SK-N-SH (cell line): ENCODE results near the gene DAB1. TPM values are rescaled to one million over a fixed set of nuclear protein-coding genes. Genes with fewer than 3 reads are reported as not detected.

Experiments
- CTCF ChIA-PET: fragments of 300-600, 350-600 bp; formaldehyde crosslinking; extraction: SDS; loops from one replicate; lab custom pipeline; 2021; lab: Yijun Ruan, JAX
- POLR2A ChIA-PET: fragments of 350-600 bp; sonication (Branson Sonifier 250); formaldehyde crosslinking; extraction: SDS; loops from one replicate; lab custom pipeline; 2020; ENCODE audit warnings: antibody characterized with exemption, inconsistent platforms; lab: Yijun Ruan, JAX
- DNase-seq: peaks from one replicate; pipeline ENCODE4 v3.0.0; 2012
- H2AFZ ChIP-seq: fragments of 200-600 bp; sonication (generic); 2 replicates; pipeline ENCODE4 v1.8.1; 2016; ENCODE audit warnings: antibody characterized with exemption, mild to moderate bottlenecking, low read depth
- H3F3A ChIP-seq: fragments of 200-600 bp; sonication (generic); replicated peaks from 2 replicates; pipeline ENCODE3; 2016; ENCODE audit warnings: antibody characterized with exemption, mild to moderate bottlenecking; ENCODE audit not compliant: insufficient read depth
- H3K27ac ChIP-seq, 2 experiments: fragments of 200-500 bp in 1 of 2; fragments of 200-600 bp in 1 of 2; sonication (Bioruptor generic) in 1 of 2; sonication (generic), shearing (Covaris generic) in 1 of 2; 2 replicates each; pipeline versions ENCODE4 v1.5.1 to v1.6.1; 2014 to 2016; ENCODE audit warnings: low read depth in 2 of 2, inconsistent platforms in 1 of 2, low read length in 1 of 2, mild to moderate bottlenecking in 1 of 2, mixed read lengths in 1 of 2
- H3K27me3 ChIP-seq: fragments of 200-600 bp; sonication (generic), shearing (Covaris generic); 2 replicates; pipeline ENCODE4 v1.6.1; 2016; ENCODE audit warnings: mixed run types; ENCODE audit not compliant: insufficient read depth
- H3K36me3 ChIP-seq, 2 experiments: fragments of 200-500 bp in 1 of 2; fragments of 200-600 bp in 1 of 2; sonication (Bioruptor generic) in 1 of 2; sonication (generic) in 1 of 2; replicated peaks in 1 of 2; 2 replicates each; pipeline versions ENCODE3 to v1.5.1; 2014 to 2016; ENCODE audit warnings: low read length in 1 of 2, mild to moderate bottlenecking in 1 of 2; ENCODE audit not compliant: insufficient read depth in 2 of 2, control insufficient read depth in 1 of 2
- H3K4me1 ChIP-seq, 2 experiments: fragments of 200-500 bp in 1 of 2; fragments of 200-600 bp in 1 of 2; sonication (Bioruptor generic) in 1 of 2; sonication (generic), shearing (Covaris generic) in 1 of 2; 2 replicates each; pipeline versions ENCODE4 v1.5.1 to v1.6.1; 2014 to 2016; ENCODE audit warnings: low read depth in 1 of 2, low read length in 1 of 2, mixed run types in 1 of 2; ENCODE audit not compliant: insufficient read depth in 2 of 2, control insufficient read depth in 1 of 2
- H3K4me2 ChIP-seq: fragments of 200-600 bp; sonication (generic), shearing (Covaris generic); 2 replicates; pipeline ENCODE4 v1.6.1; 2017; ENCODE audit warnings: mixed run types
- H3K4me3 ChIP-seq, 2 experiments: fragments of 200-500 bp in 1 of 2; fragments of 200-600 bp in 1 of 2; sonication (Bioruptor generic) in 1 of 2; sonication (generic), shearing (Covaris generic) in 1 of 2; 2 replicates each; pipeline versions ENCODE4 v1.5.1 to v1.8.1; 2014 to 2016; ENCODE audit warnings: low read depth in 2 of 2, inconsistent platforms in 1 of 2, low read length in 1 of 2, mild to moderate bottlenecking in 1 of 2, mixed read lengths in 1 of 2, moderate library complexity in 1 of 2
- H3K79me2 ChIP-seq: fragments of 200-600 bp; sonication (generic); 2 replicates; pipeline ENCODE4 v1.8.1; 2017; ENCODE audit warnings: mild to moderate bottlenecking; ENCODE audit not compliant: insufficient read depth
- H3K9ac ChIP-seq: fragments of 200-600 bp; sonication (generic); 2 replicates; pipeline ENCODE4 v1.6.1; 2017; ENCODE audit warnings: mixed run types
- H3K9me2 ChIP-seq: fragments of 200-600 bp; sonication (generic); 2 replicates; pipeline ENCODE4 v1.6.1; 2017; ENCODE audit warnings: mixed run types
- H3K9me3 ChIP-seq: fragments of 200-600 bp; sonication (generic); 2 replicates; pipeline ENCODE4 v1.6.1; 2017; ENCODE audit warnings: mixed run types, mild to moderate bottlenecking, moderate library complexity
- H4K20me1 ChIP-seq: fragments of 200-600 bp; sonication (generic); 2 replicates; pipeline ENCODE4 v1.6.1; 2017; ENCODE audit warnings: mild to moderate bottlenecking, mixed run types; ENCODE audit not compliant: insufficient read depth
- ELF1 ChIP-seq: IDR thresholded peaks from 2 replicates; pipeline ENCODE4 v1.4.0; 2012
- EP300 ChIP-seq, 2 experiments: IDR thresholded peaks; 2 replicates each; pipeline versions ENCODE4 v1.4.0 to v1.6.1; 2012; ENCODE audit warnings: borderline replicate concordance in 1 of 2, low read depth in 1 of 2, low read length in 1 of 2
- EZH2phosphoT487 ChIP-seq: fragments of 200-600 bp; sonication (generic); IDR thresholded peaks from 2 replicates; pipeline ENCODE4 v1.6.1; 2017; ENCODE audit warnings: low read depth, mixed run types, mild to moderate bottlenecking, antibody characterized with exemption, moderate library complexity, borderline replicate concordance
- GABPA ChIP-seq: IDR thresholded peaks from 2 replicates; pipeline ENCODE4 v1.4.0; 2012; ENCODE audit warnings: low read depth, mild to moderate bottlenecking
- GATA2 ChIP-seq: sonication (generic); formaldehyde crosslinking; IDR thresholded peaks from 2 replicates; pipeline ENCODE4 v1.5.0; 2020; ENCODE audit warnings: mild to moderate bottlenecking, missing genetic modification reagents
- JUND ChIP-seq: IDR thresholded peaks from 2 replicates; pipeline ENCODE4 v1.4.0; 2012
- MEF2A ChIP-seq: IDR thresholded peaks from 2 replicates; pipeline ENCODE4 v1.4.0; 2012; ENCODE audit warnings: low read depth, borderline replicate concordance
- NFIC ChIP-seq: IDR thresholded peaks from 2 replicates; pipeline ENCODE4 v1.4.0; 2012; ENCODE audit warnings: borderline replicate concordance
- POLR2AphosphoS5 ChIP-seq: IDR thresholded peaks from 2 replicates; pipeline ENCODE4 v1.6.1; 2012; ENCODE audit warnings: low read depth, low read length
- RCOR1 ChIP-seq: fragments of 150-350 bp; IDR thresholded peaks from 2 replicates; pipeline ENCODE4 v1.6.1; 2017; ENCODE audit warnings: antibody characterized with exemption, low read length
- TAF1 ChIP-seq: IDR thresholded peaks from 2 replicates; pipeline ENCODE4 v1.6.1; 2012; ENCODE audit warnings: low read depth, mild to moderate bottlenecking, low read length, moderate library complexity, borderline replicate concordance
- TCF12 ChIP-seq: IDR thresholded peaks from 2 replicates; pipeline ENCODE4 v1.4.0; 2012
- WGBS: methylation state at CpG from one replicate; pipeline ENCODE4 v1.1.6; 2017; ENCODE audit warnings: low lambda C conversion rate; 5-methylcytosine and 5-hydroxymethylcytosine counted together
- polyA plus RNA-seq, 3 experiments: library from polyadenylated mRNA; depleted of rRNA; stranded (reverse); fragments of >200 nt; gene quantifications; 2 replicates each; pipeline ENCODE4 v1.2.3, GENCODE V29; 2012
- TF ChIP-seq, protein P1 (sequence below): fragments of 150-350 bp; IDR thresholded peaks from 2 replicates; pipeline ENCODE4 v1.6.1; 2017; ENCODE audit warnings: antibody characterized with exemption, low read length, low read depth, borderline replicate concordance

The DAB1 gene
- polyA plus RNA-seq, 1 of the 3 experiments (the other 2 are of a cell fraction): 2.9 TPM

DNA sequence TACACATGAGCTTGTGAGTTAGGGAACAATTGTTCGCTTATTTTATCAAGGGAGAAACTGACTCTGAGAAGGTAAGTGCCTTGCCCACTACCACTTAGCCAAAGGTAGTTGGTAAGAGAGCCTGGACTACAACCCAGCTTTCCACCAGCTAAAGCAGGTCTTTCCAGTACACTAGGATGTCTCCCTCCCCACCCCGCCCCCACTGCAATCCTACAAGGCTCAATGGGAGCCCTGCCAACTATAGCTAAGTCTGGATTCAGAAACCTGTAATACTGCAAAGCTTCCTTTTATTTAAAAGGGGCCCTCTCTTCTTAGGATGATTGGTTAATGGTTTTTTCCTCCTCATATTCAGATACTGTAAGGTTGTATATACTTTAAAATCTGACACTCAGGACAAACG is 356.0 kb downstream of the DAB1 start:
- no peak for TF ChIP-seq EZH2phosphoT487
- TF ChIP-seq POLR2AphosphoS5: no peak
- TF ChIP-seq TAF1: no peak
- TF ChIP-seq JUND: no peak
- no peak for TF ChIP-seq NFIC
- Histone ChIP-seq H3K79me2 (no peaks in the 10 kb centered on the region), H3K4me3 (no peak overlapping the region), H3K36me3 (no peaks in the 10 kb centered on the region), H3K27me3 (no peaks in the 10 kb centered on the region), H4K20me1 (no peaks in the 10 kb centered on the region), H3K4me2 (no peak overlapping the region), H2AFZ (no peak overlapping the region), H3K27ac (no peak overlapping the region), H3K9me2 (no peaks in the 10 kb centered on the region), H3K4me1 (peaks cover 0 to 14% of the 10 kb centered on the region in 2 experiments; a peak in 2 of 4 replicates), H3K9ac (no peak overlapping the region), H3K9me3 (no peaks in the 10 kb centered on the region), H3F3A (no peaks in the 10 kb centered on the region)
- POLR2A ChIA-PET: no interaction called here
- WGBS: 93% methylated on average over 3 of the region's 3 CpGs
- no peak for DNase-seq
- CTCF ChIA-PET: interaction anchor here (0.7 to 1.5 kb wide), 3 partner anchors 18 to 61 kb away, joined by 3 to 4 read pairs (median 3); no protein-coding TSS in a partner anchor

DNA sequence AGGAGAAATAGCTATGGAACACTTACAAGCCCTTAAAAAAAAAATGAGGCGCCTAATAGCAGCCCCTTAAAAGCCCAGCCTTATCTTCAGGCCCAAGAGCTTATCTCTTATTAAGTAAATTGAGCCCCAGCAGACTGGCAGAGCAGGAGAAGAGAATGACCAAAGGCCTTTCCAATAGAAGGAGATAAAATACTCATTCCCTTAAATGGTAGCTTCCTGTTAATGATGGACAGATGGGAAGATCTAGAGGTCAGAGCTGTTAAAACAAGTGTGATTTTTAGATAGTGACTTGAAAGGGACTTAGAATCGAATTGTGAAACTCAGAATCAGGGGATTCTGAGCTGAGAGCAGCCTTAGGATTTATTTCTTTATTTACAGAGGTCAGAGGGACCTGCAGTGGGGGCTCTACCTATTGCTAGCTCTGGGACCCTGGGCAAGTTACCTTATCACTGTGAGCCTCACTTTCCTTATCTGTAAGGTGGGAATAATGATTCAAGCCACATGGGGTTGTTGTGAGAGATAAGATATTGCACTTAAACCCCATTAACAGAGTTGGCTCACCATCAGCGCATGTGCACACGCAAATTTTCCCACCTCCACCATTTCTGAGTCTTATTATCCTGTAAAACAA is 356.8 kb downstream of the DAB1 start:
- ChIA-PET POLR2A (no interaction called here), CTCF (interaction anchor here (0.7 to 1.5 kb wide), 4 partner anchors 12 to 60 kb away, joined by 3 to 4 read pairs (median 3); no protein-coding TSS in a partner anchor)
- Histone ChIP-seq H3K36me3 (no peaks in the 10 kb centered on the region), H2AFZ (no peak overlapping the region), H3F3A (no peaks in the 10 kb centered on the region), H3K9ac (no peak overlapping the region), H3K27me3 (no peaks in the 10 kb centered on the region), H3K9me3 (no peaks in the 10 kb centered on the region), H3K79me2 (no peaks in the 10 kb centered on the region), H3K9me2 (no peaks in the 10 kb centered on the region), H3K4me3 (no peak overlapping the region), H3K27ac (no peak overlapping the region; a peak in 1 of 4 replicates), H3K4me1 (peaks cover 0 to 14% of the 10 kb centered on the region in 2 experiments; a peak in 2 of 4 replicates), H4K20me1 (no peaks in the 10 kb centered on the region), H3K4me2 (no peak overlapping the region)
- DNase-seq: peak; percentile 41
- 51% methylated on average over 4 of the region's 4 CpGs for WGBS
- TF ChIP-seq, protein P1, sequence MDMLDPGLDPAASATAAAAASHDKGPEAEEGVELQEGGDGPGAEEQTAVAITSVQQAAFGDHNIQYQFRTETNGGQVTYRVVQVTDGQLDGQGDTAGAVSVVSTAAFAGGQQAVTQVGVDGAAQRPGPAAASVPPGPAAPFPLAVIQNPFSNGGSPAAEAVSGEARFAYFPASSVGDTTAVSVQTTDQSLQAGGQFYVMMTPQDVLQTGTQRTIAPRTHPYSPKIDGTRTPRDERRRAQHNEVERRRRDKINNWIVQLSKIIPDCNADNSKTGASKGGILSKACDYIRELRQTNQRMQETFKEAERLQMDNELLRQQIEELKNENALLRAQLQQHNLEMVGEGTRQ: no peak
- TF ChIP-seq EP300 (IDR thresholded peaks at IDR 0.05; ENCODE audit: borderline replicate concordance in 1 of 2, low read depth in 1 of 2, low read length in 1 of 2) (peak in 1 of 2 experiments; percentile 43; a peak in 2 of 4 replicates), GATA2 (CRISPR knock-in tag) (peak; percentile 80), TCF12 (no peak; the same call in 1 of the 2 replicates), GABPA (no peak), MEF2A (no peak), ELF1 (no peak), RCOR1 (peak; percentile 45; the same call in 1 of the 2 replicates), JUND (no peak)
